ENCODE data around the gene ABCA4. TPM values are rescaled to one million over a fixed set of nuclear protein-coding genes. Genes with fewer than 3 reads are reported as not detected.

ABCA4 gene
- total RNA-seq, 1 experiment from 2014 or later = not detected

- Mint-ChIP-seq H3K4me3 (ENCODE audit: unreplicated experiment) (no peak overlapping the region), H3K4me1 (ENCODE audit: insufficient read depth, unreplicated experiment) (peaks cover 26% of the 10 kb centered on the region), H3K36me3 (ENCODE audit: insufficient read depth, unreplicated experiment) (no peaks in the 10 kb centered on the region), H3K27me3 (ENCODE audit: insufficient read depth, unreplicated experiment) (no peaks in the 10 kb centered on the region), H3K27ac (ENCODE audit: low read depth, unreplicated experiment) (no peak overlapping the region), H3K9me3 (ENCODE audit: unreplicated experiment) (no peaks in the 10 kb centered on the region)
- ChIA-PET POLR2A (interaction anchor here (0.8 to 1.9 kb wide), 8 partner anchors 12 to 437 kb away, joined by 3 to 10 read pairs (median 4); no protein-coding TSS in a partner anchor), CTCF (interaction anchor here (0.6 to 12.5 kb wide), 49 partner anchors 9 to 1073 kb away, joined by 3 to 304 read pairs (median 4); no protein-coding TSS in a partner anchor)
- no TSS peak for BruUV-seq (replicated peaks)
- no peak for DNase-seq (ENCODE audit: unreplicated experiment)
- intact Hi-C loops (cut with micrococcal nuclease) = loop anchor here (1.0 kb wide), 3 partner anchors 35 to 437 kb away; no protein-coding TSS in a partner anchor
- TF ChIP-seq, protein P1, sequence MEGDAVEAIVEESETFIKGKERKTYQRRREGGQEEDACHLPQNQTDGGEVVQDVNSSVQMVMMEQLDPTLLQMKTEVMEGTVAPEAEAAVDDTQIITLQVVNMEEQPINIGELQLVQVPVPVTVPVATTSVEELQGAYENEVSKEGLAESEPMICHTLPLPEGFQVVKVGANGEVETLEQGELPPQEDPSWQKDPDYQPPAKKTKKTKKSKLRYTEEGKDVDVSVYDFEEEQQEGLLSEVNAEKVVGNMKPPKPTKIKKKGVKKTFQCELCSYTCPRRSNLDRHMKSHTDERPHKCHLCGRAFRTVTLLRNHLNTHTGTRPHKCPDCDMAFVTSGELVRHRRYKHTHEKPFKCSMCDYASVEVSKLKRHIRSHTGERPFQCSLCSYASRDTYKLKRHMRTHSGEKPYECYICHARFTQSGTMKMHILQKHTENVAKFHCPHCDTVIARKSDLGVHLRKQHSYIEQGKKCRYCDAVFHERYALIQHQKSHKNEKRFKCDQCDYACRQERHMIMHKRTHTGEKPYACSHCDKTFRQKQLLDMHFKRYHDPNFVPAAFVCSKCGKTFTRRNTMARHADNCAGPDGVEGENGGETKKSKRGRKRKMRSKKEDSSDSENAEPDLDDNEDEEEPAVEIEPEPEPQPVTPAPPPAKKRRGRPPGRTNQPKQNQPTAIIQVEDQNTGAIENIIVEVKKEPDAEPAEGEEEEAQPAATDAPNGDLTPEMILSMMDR (IDR thresholded peaks at IDR 0.05; ENCODE audit: unreplicated experiment) = no peak
Measured at GRCh38 chr1:94026619-94027380, 94.1 kb downstream of the ABCA4 start.

- ChIA-PET POLR2A (interaction anchor here (0.6 to 1.9 kb wide), 12 partner anchors 9 to 438 kb away, joined by 3 to 10 read pairs (median 4); no protein-coding TSS in a partner anchor), CTCF (interaction anchor here (0.6 to 12.5 kb wide), 59 partner anchors 9 to 779 kb away, joined by 3 to 304 read pairs (median 4); partner anchors contain the start of gene GCLM)
- H3K9me3 Mint-ChIP-seq (ENCODE audit: unreplicated experiment) = no peaks in the 10 kb centered on the region
- H3K27me3 Mint-ChIP-seq (ENCODE audit: insufficient read depth, unreplicated experiment) = no peaks in the 10 kb centered on the region
- peak overlapping the region; percentile 77 for H3K27ac Mint-ChIP-seq (ENCODE audit: low read depth, unreplicated experiment)
- H3K4me1 Mint-ChIP-seq (ENCODE audit: insufficient read depth, unreplicated experiment) = peaks cover 36% of the 10 kb centered on the region
- TF ChIP-seq, protein P1 (IDR thresholded peaks at IDR 0.05; ENCODE audit: unreplicated experiment) = peak; percentile 72
- DNase-seq (ENCODE audit: unreplicated experiment) = peak; percentile 77
- no peak overlapping the region for H3K4me3 Mint-ChIP-seq (ENCODE audit: unreplicated experiment)
- intact Hi-C loops (cut with micrococcal nuclease) = loop anchor here (1.0 kb wide), 3 partner anchors 36 to 438 kb away; no protein-coding TSS in a partner anchor
- no TSS peak for BruUV-seq (replicated peaks)
- no peaks in the 10 kb centered on the region for H3K36me3 Mint-ChIP-seq (ENCODE audit: insufficient read depth, unreplicated experiment)
Measured at GRCh38 chr1:94025383-94026340, 95.3 kb downstream of the ABCA4 start.

DNA sequence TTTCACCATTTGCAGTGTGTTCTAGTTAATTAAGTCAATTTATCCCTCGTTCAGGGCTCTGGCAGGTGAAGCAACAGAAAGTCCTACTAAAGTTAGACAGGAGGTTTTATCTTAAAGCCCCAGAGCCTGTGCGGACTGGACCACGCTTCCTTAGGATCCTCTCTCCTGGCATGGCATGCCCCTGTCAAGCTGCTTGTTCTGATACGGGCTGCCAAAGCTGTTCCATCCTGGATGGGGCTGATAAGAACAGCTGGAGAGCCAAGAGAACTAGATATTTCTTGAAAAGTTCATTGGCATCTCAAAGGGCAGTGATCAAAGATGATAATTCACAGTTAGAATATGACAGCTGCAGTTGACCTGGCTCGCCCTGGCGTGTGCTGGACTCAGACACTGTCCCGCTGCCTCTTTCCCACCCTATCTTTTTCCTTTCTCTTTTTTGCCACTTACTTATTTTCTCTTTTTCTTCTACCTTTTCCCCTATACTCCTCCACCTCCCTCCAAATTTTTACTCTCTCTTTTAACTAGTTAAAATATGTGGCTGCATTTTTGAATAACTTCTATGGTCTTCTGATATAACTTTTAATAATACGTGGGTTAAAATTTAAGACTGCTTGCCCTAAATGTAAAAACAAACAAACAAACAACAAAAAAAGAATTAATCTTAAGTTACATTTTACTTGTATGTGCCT is 96.7 kb downstream of the ABCA4 start:
- DNase-seq (ENCODE audit: unreplicated experiment) = no peak
- Mint-ChIP-seq H3K36me3 (ENCODE audit: insufficient read depth, unreplicated experiment) (no peaks in the 10 kb centered on the region), H3K27me3 (ENCODE audit: insufficient read depth, unreplicated experiment) (no peaks in the 10 kb centered on the region), H3K9me3 (ENCODE audit: unreplicated experiment) (no peaks in the 10 kb centered on the region), H3K4me1 (ENCODE audit: insufficient read depth, unreplicated experiment) (peaks cover 36% of the 10 kb centered on the region), H3K4me3 (ENCODE audit: unreplicated experiment) (no peak overlapping the region), H3K27ac (ENCODE audit: low read depth, unreplicated experiment) (no peak overlapping the region)
- ChIA-PET CTCF (interaction anchor here (0.6 to 12.5 kb wide), 11 partner anchors 8 to 440 kb away, joined by 3 to 304 read pairs (median 15); no protein-coding TSS in a partner anchor), POLR2A (no interaction called here)
- intact Hi-C loops (cut with micrococcal nuclease) = no loop called here
- BruUV-seq (replicated peaks) = no TSS peak
- TF ChIP-seq, protein P1 (IDR thresholded peaks at IDR 0.05; ENCODE audit: unreplicated experiment) = no peak
